Measurements from ENCODE around the gene MAP2K5.

The MAP2K5 gene

DNA sequence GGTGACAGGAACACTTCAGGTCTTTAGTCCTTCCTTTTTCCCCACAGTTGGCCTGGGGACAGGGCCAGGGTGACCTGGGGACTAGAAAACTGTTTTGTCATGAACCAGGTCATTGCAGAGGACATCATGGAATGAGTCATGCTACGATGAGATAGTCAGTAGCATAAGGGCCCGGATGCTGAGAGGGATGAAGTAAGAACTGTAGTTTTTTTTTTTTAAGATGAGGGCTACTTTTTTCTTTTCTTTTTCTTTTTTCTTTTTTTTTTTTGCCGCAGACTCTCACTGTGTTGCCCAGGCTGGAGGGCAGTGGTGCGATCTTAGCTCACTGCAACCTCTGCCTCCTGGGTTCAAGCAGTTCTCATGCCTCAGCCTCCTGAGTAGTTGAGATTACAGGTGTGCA is 8.0 kb downstream of the MAP2K5 start:
- Histone ChIP-seq H3K14ac (ENCODE audit: low read length) (no peak overlapping the region), H2AK5ac (ENCODE audit: low read depth, low read length) (no peak overlapping the region), H3K18ac (ENCODE audit: low read length) (no peak overlapping the region), H3K4ac (ENCODE audit: low read length) (no peak overlapping the region), H2BK15ac (ENCODE audit: low read length) (no peak overlapping the region), H3K4me1 (ENCODE audit: control insufficient read depth in 2 of 2, insufficient read depth in 1 of 2, low read depth in 1 of 2, low read length in 2 of 2) (peaks cover 5 to 24% of the 10 kb centered on the region in 2 donors), H2BK12ac (ENCODE audit: low read length) (no peak overlapping the region), H4K91ac (ENCODE audit: low read depth, low read length, poor library complexity) (no peak overlapping the region), H2AFZ (ENCODE audit: low read length) (no peak overlapping the region), H3K9me3 (replicated peaks in 1 of 2; ENCODE audit: control insufficient read depth in 2 of 2, insufficient read depth in 1 of 2, low read depth in 1 of 2, low read length in 2 of 2) (no peaks in the 10 kb centered on the region), H3K9ac (ENCODE audit: low read depth, low read length, poor library complexity) (no peak overlapping the region), H3K4me3 (ENCODE audit: low read length in 2 of 2) (no peak overlapping the region), H4K8ac (ENCODE audit: low read depth, low read length) (no peak overlapping the region), H3K36me3 (replicated peaks in 1 of 2; ENCODE audit: control insufficient read depth in 2 of 2, insufficient read depth in 2 of 2, low read length in 2 of 2) (peaks cover 6 to 31% of the 10 kb centered on the region in 2 donors), H3K27ac (replicated peaks; ENCODE audit: low read length) (no peak overlapping the region), H3K79me1 (ENCODE audit: low read depth, low read length) (no peaks in the 10 kb centered on the region), H3K4me2 (ENCODE audit: insufficient read depth, low read length, poor library complexity, severe bottlenecking) (no peak overlapping the region), H3K23ac (ENCODE audit: low read depth, low read length, poor library complexity) (no peak overlapping the region), H2BK5ac (ENCODE audit: low read length) (no peak overlapping the region), H3K27me3 (ENCODE audit: control insufficient read depth in 3 of 3, insufficient read depth in 3 of 3, low read depth in 1 of 3, low read length in 3 of 3) (no peaks in the 10 kb centered on the region), H2BK120ac (ENCODE audit: low read depth, low read length) (no peak overlapping the region)
- DNase-seq (ENCODE audit: low spot score): no peak
- no CpG with 5 or more reads among the region's 4 CpGs for WGBS, 2 donors (ENCODE audit: extremely low coverage in 2 of 2, insufficient read length in 2 of 2, insufficient replicate concordance in 1 of 2)

DNA sequence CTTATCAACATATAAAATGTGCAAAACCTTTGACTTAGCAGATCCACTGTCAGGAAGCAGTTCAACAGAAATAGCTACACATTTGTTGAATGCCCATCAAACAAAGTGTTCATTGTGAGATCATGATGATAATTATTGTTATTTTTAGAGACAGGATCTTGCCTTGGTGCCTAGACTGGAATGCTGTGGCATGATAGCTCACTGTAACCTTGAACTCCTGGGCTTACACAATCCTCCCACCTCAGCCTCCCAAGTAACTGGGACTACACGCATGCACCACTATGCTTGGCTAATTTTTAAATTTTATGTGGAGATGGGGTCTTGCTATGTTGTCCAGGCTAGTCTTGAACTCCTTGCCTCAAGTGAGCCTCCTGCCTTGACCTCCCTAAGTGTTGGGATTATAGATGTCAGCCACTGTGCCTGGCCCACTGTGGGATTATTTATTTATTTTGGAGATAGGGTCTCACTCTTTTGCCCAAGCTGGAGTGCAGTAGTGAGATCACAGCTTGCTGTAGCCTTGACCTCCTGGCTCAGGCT is 8.8 kb downstream of the MAP2K5 start:
- DNase-seq (ENCODE audit: low spot score): no peak
- Histone ChIP-seq H3K18ac (ENCODE audit: low read length) (no peak overlapping the region), H3K27ac (replicated peaks; ENCODE audit: low read length) (no peak overlapping the region), H4K8ac (ENCODE audit: low read depth, low read length) (no peak overlapping the region), H3K79me1 (ENCODE audit: low read depth, low read length) (no peaks in the 10 kb centered on the region), H2BK12ac (ENCODE audit: low read length) (no peak overlapping the region), H2AK5ac (ENCODE audit: low read depth, low read length) (no peak overlapping the region), H3K4me3 (ENCODE audit: low read length in 2 of 2) (no peak overlapping the region), H3K4me2 (ENCODE audit: insufficient read depth, low read length, poor library complexity, severe bottlenecking) (no peak overlapping the region), H2AFZ (ENCODE audit: low read length) (no peak overlapping the region), H3K4ac (ENCODE audit: low read length) (no peak overlapping the region), H2BK5ac (ENCODE audit: low read length) (no peak overlapping the region), H3K9me3 (replicated peaks in 1 of 2; ENCODE audit: control insufficient read depth in 2 of 2, insufficient read depth in 1 of 2, low read depth in 1 of 2, low read length in 2 of 2) (no peaks in the 10 kb centered on the region), H2BK120ac (ENCODE audit: low read depth, low read length) (no peak overlapping the region), H4K91ac (ENCODE audit: low read depth, low read length, poor library complexity) (no peak overlapping the region), H3K23ac (ENCODE audit: low read depth, low read length, poor library complexity) (no peak overlapping the region), H2BK15ac (ENCODE audit: low read length) (no peak overlapping the region), H3K4me1 (ENCODE audit: control insufficient read depth in 2 of 2, insufficient read depth in 1 of 2, low read depth in 1 of 2, low read length in 2 of 2) (peaks cover 5 to 24% of the 10 kb centered on the region in 2 donors), H3K9ac (ENCODE audit: low read depth, low read length, poor library complexity) (no peak overlapping the region), H3K36me3 (replicated peaks in 1 of 2; ENCODE audit: control insufficient read depth in 2 of 2, insufficient read depth in 2 of 2, low read length in 2 of 2) (peaks cover 4 to 25% of the 10 kb centered on the region in 2 donors), H3K14ac (ENCODE audit: low read length) (no peak overlapping the region), H3K27me3 (ENCODE audit: control insufficient read depth in 3 of 3, insufficient read depth in 3 of 3, low read depth in 1 of 3, low read length in 3 of 3) (no peaks in the 10 kb centered on the region)
- WGBS, 2 donors (ENCODE audit: extremely low coverage in 2 of 2, insufficient read length in 2 of 2, insufficient replicate concordance in 1 of 2): no CpG with 5 or more reads among the region's 1 CpG

- H3K36me3 ChIP-seq (replicated peaks in 1 of 2; ENCODE audit: control insufficient read depth in 2 of 2, insufficient read depth in 2 of 2, low read length in 2 of 2): peaks cover 4 to 25% of the 10 kb centered on the region in 2 donors
- H2AFZ ChIP-seq (ENCODE audit: low read length): no peak overlapping the region
- H3K9ac ChIP-seq (ENCODE audit: low read depth, low read length, poor library complexity): no peak overlapping the region
- peaks cover 4 to 9% of the 10 kb centered on the region in 2 donors for H3K9me3 ChIP-seq (replicated peaks in 1 of 2; ENCODE audit: control insufficient read depth in 2 of 2, insufficient read depth in 1 of 2, low read depth in 1 of 2, low read length in 2 of 2)
- no peak overlapping the region for H2AK5ac ChIP-seq (ENCODE audit: low read depth, low read length)
- H3K79me1 ChIP-seq (ENCODE audit: low read depth, low read length): no peaks in the 10 kb centered on the region
- no peak overlapping the region for H2BK5ac ChIP-seq (ENCODE audit: low read length)
- no peak overlapping the region for H3K4ac ChIP-seq (ENCODE audit: low read length)
- no peak overlapping the region for H2BK15ac ChIP-seq (ENCODE audit: low read length)
- peaks cover 0 to 7% of the 10 kb centered on the region in 2 donors for H3K4me1 ChIP-seq (ENCODE audit: control insufficient read depth in 2 of 2, insufficient read depth in 1 of 2, low read depth in 1 of 2, low read length in 2 of 2)
- H3K4me3 ChIP-seq (ENCODE audit: low read length in 2 of 2): no peak overlapping the region
- no peak overlapping the region for H4K8ac ChIP-seq (ENCODE audit: low read depth, low read length)
- no peaks in the 10 kb centered on the region for H3K27me3 ChIP-seq (ENCODE audit: control insufficient read depth in 3 of 3, insufficient read depth in 3 of 3, low read depth in 1 of 3, low read length in 3 of 3)
- no peak overlapping the region for H3K18ac ChIP-seq (ENCODE audit: low read length)
- no peak overlapping the region for H3K4me2 ChIP-seq (ENCODE audit: insufficient read depth, low read length, poor library complexity, severe bottlenecking)
- H3K23ac ChIP-seq (ENCODE audit: low read depth, low read length, poor library complexity): no peak overlapping the region
- H3K14ac ChIP-seq (ENCODE audit: low read length): no peak overlapping the region
- DNase-seq (ENCODE audit: low spot score): no peak
- H3K27ac ChIP-seq (replicated peaks; ENCODE audit: low read length): no peak overlapping the region
- no peak overlapping the region for H2BK120ac ChIP-seq (ENCODE audit: low read depth, low read length)
- WGBS, 2 donors (ENCODE audit: extremely low coverage in 2 of 2, insufficient read length in 2 of 2, insufficient replicate concordance in 1 of 2): 100% methylated on average over 1 of the region's 4 CpGs; no CpG with 5 or more reads in 1 of the 2 donors
- H4K91ac ChIP-seq (ENCODE audit: low read depth, low read length, poor library complexity): no peak overlapping the region
- no peak overlapping the region for H2BK12ac ChIP-seq (ENCODE audit: low read length)
Measured at GRCh38 chr15:67554580-67554979, 12.1 kb downstream of the MAP2K5 start.

- H3K27ac ChIP-seq (replicated peaks; ENCODE audit: low read length): no peak overlapping the region
- no peak overlapping the region for H2AFZ ChIP-seq (ENCODE audit: low read length)
- no peak for DNase-seq (ENCODE audit: low spot score)
- H3K79me1 ChIP-seq (ENCODE audit: low read depth, low read length): no peaks in the 10 kb centered on the region
- H3K4me1 ChIP-seq (ENCODE audit: control insufficient read depth in 2 of 2, insufficient read depth in 1 of 2, low read depth in 1 of 2, low read length in 2 of 2): no peaks in the 10 kb centered on the region
- no peak overlapping the region for H4K91ac ChIP-seq (ENCODE audit: low read depth, low read length, poor library complexity)
- no peak overlapping the region for H3K23ac ChIP-seq (ENCODE audit: low read depth, low read length, poor library complexity)
- H2BK120ac ChIP-seq (ENCODE audit: low read depth, low read length): no peak overlapping the region
- peaks cover 0 to 12% of the 10 kb centered on the region in 2 donors for H3K36me3 ChIP-seq (replicated peaks in 1 of 2; ENCODE audit: control insufficient read depth in 2 of 2, insufficient read depth in 2 of 2, low read length in 2 of 2)
- no peak overlapping the region for H3K18ac ChIP-seq (ENCODE audit: low read length)
- no peaks in the 10 kb centered on the region for H3K27me3 ChIP-seq (ENCODE audit: control insufficient read depth in 3 of 3, insufficient read depth in 3 of 3, low read depth in 1 of 3, low read length in 3 of 3)
- H3K4me3 ChIP-seq (ENCODE audit: low read length in 2 of 2): no peak overlapping the region
- no peak overlapping the region for H3K4me2 ChIP-seq (ENCODE audit: insufficient read depth, low read length, poor library complexity, severe bottlenecking)
- no peak overlapping the region for H2BK5ac ChIP-seq (ENCODE audit: low read length)
- no peak overlapping the region for H3K14ac ChIP-seq (ENCODE audit: low read length)
- no peak overlapping the region for H3K4ac ChIP-seq (ENCODE audit: low read length)
- H3K9me3 ChIP-seq (replicated peaks in 1 of 2; ENCODE audit: control insufficient read depth in 2 of 2, insufficient read depth in 1 of 2, low read depth in 1 of 2, low read length in 2 of 2): peaks cover 4 to 15% of the 10 kb centered on the region in 2 donors
- no peak overlapping the region for H2BK15ac ChIP-seq (ENCODE audit: low read length)
- WGBS, 2 donors (ENCODE audit: extremely low coverage in 2 of 2, insufficient read length in 2 of 2, insufficient replicate concordance in 1 of 2): no CpG with 5 or more reads among the region's 3 CpGs
- H4K8ac ChIP-seq (ENCODE audit: low read depth, low read length): no peak overlapping the region
- no peak overlapping the region for H2BK12ac ChIP-seq (ENCODE audit: low read length)
- no peak overlapping the region for H3K9ac ChIP-seq (ENCODE audit: low read depth, low read length, poor library complexity)
- H2AK5ac ChIP-seq (ENCODE audit: low read depth, low read length): no peak overlapping the region
Measured at GRCh38 chr15:67556976-67557570, 14.6 kb downstream of the MAP2K5 start.

Data from neuronal stem cell (in vitro differentiated cells).